Hepatic stellate cell (primary cell): ENCODE results near the gene RGS3.

Experiments used
- DNase-seq: peaks from one replicate; pipeline ENCODE4 v3.0.0; 2011; ENCODE audit warnings: low spot score

The RGS3 gene

GRCh38 chr9:113588242-113588810 is 124.8 kb downstream of the RGS3 start:
- DNase-seq, result no peak

GRCh38 chr9:113588936-113589335 is 125.4 kb downstream of the RGS3 start:
- DNase-seq, result no peak

- no peak for DNase-seq
Measured at GRCh38 chr9:113589407-113589806, 125.9 kb downstream of the RGS3 start.

- no peak for DNase-seq
Measured at GRCh38 chr9:113589890-113590289, 126.4 kb downstream of the RGS3 start.

- DNase-seq, result no peak
Measured at GRCh38 chr9:113590389-113590788, 126.9 kb downstream of the RGS3 start.

GRCh38 chr9:113590991-113591898 is 127.7 kb downstream of the RGS3 start:
- peak; percentile 74 for DNase-seq

- no peak for DNase-seq
Measured at GRCh38 chr9:113591899-113592625, 128.5 kb downstream of the RGS3 start.

- DNase-seq, result no peak
Measured at GRCh38 chr9:113592876-113593575, 129.5 kb downstream of the RGS3 start.

- peak; percentile 98 for DNase-seq
Measured at GRCh38 chr9:113593682-113594281, 130.3 kb downstream of the RGS3 start.

GRCh38 chr9:113594484-113595299 is 131.2 kb downstream of the RGS3 start:
- DNase-seq, result no peak

GRCh38 chr9:113596616-113597320 is 133.2 kb downstream of the RGS3 start:
- DNase-seq, result no peak

- no peak for DNase-seq
Measured at GRCh38 chr9:113597390-113598241, 134.1 kb downstream of the RGS3 start.

GRCh38 chr9:113598451-113598850 is 134.9 kb downstream of the RGS3 start:
- no peak for DNase-seq

- DNase-seq, result no peak
Measured at GRCh38 chr9:113598883-113599282, 135.4 kb downstream of the RGS3 start.

GRCh38 chr9:113599646-113600022 is 136.1 kb downstream of the RGS3 start:
- DNase-seq, result peak; percentile 95

GRCh38 chr9:113600023-113600823 is 136.7 kb downstream of the RGS3 start:
- no peak for DNase-seq

- no peak for DNase-seq
Measured at GRCh38 chr9:113600871-113601614, 137.5 kb downstream of the RGS3 start.

GRCh38 chr9:113601656-113602055 is 138.1 kb downstream of the RGS3 start:
- no peak for DNase-seq
